ENCODE results near the gene MGMT. TPM values are rescaled to one million over a fixed set of nuclear protein-coding genes. Genes with fewer than 3 reads are reported as not detected.

The MGMT gene
- total and polyA plus RNA-seq, 9 of the 15 experiments (the other 6 are each of a cell fraction or from before 2014, with no cell fraction given): 0.03 to 0.29 (median 0.11) TPM; not detected in 4

- no TSS peak for BruUV-seq (replicated peaks)
- H3K36me3 ChIP-seq (ENCODE audit: control insufficient read depth, insufficient read depth, low read length): no peaks in the 10 kb centered on the region
- intact Hi-C loops (cut with micrococcal nuclease): no loop called here
- H3K79me2 ChIP-seq (ENCODE audit: control insufficient read depth, insufficient read depth, low read length): no peaks in the 10 kb centered on the region
- H3K4me2 ChIP-seq (ENCODE audit: insufficient read depth, low read length): no peak overlapping the region
- no peaks in the 10 kb centered on the region for H3K27me3 ChIP-seq (ENCODE audit: control insufficient read depth in 2 of 2, insufficient read depth in 2 of 2, low read length in 2 of 2)
- ChIA-PET POLR2A (no interaction called here), CTCF (ENCODE audit: low intra/inter-chr PET ratio) (no interaction called here)
- in situ Hi-C loops (cut with MboI): no loop called here
- H3K4me3 ChIP-seq: no peak overlapping the region
- H3K4me1 ChIP-seq (replicated peaks in 1 of 2; ENCODE audit: control insufficient read depth in 2 of 2, insufficient read depth in 2 of 2, low read length in 2 of 2): no peaks in the 10 kb centered on the region; a peak in 1 of 5 replicates
- no peak for FAIRE-seq
- H3K9me3 ChIP-seq (replicated peaks; ENCODE audit: control insufficient read depth, insufficient read depth, low read depth, low read length): no peaks in the 10 kb centered on the region
- 0% methylated on average over 12 of the region's 13 CpGs for WGBS (ENCODE audit: insufficient coverage, low coverage, missing lambda C conversion rate)
- H3K27ac ChIP-seq (ENCODE audit: extremely low read depth, low read depth, low read length): no peak overlapping the region
- H3K9me1 ChIP-seq (ENCODE audit: control insufficient read depth, insufficient read depth, low read length): no peaks in the 10 kb centered on the region
- TF ChIP-seq HLTF (IDR thresholded peaks at IDR 0.05) (no peak), ZNF740 (CRISPR knock-in tag; IDR thresholded peaks at IDR 0.05) (no peak), ZNF740 (tag; IDR thresholded peaks at IDR 0.05) (no peak), MTA1 (IDR thresholded peaks at IDR 0.05; ENCODE audit: borderline replicate concordance) (no peak), BRD9 (IDR thresholded peaks at IDR 0.05; ENCODE audit: low read depth, partially characterized antibody) (no peak), GABPB1 (CRISPR knock-in tag; IDR thresholded peaks at IDR 0.05) (no peak), ZBTB33 (CRISPR knock-in tag; IDR thresholded peaks at IDR 0.05) (no peak), CBX8 (IDR thresholded peaks at IDR 0.05; ENCODE audit: borderline replicate concordance, extremely low read depth, low read depth, low read length, poor library complexity, severe bottlenecking) (no peak), ZNF354B (CRISPR knock-in tag; IDR thresholded peaks at IDR 0.05) (no peak), SMARCA5 (IDR thresholded peaks at IDR 0.05) (no peak), PTTG1 (tag; IDR thresholded peaks at IDR 0.05; ENCODE audit: low read depth) (no peak), ZC3H11A (IDR thresholded peaks at IDR 0.05; ENCODE audit: low read depth, low read length) (no peak), TAF1 (IDR thresholded peaks at IDR 0.05; ENCODE audit: control insufficient read depth, extremely low read depth, insufficient read depth, low read length, severe bottlenecking) (no peak), MAX (CRISPR knock-in tag; IDR thresholded peaks at IDR 0.05) (no peak), KLF13 (tag; IDR thresholded peaks at IDR 0.05; ENCODE audit: borderline replicate concordance, low read depth) (no peak)
- no peak for DNase-seq (ENCODE audit: extremely low read depth in 1 of 4, low spot score in 3 of 4)
- no peaks in the 10 kb centered on the region for H4K20me1 ChIP-seq (replicated peaks; ENCODE audit: control insufficient read depth, insufficient read depth, low read length)
- no peak overlapping the region for H3K9ac ChIP-seq (ENCODE audit: insufficient read depth in 1 of 2, low read depth in 2 of 2, low read length in 2 of 2)
- H2AFZ ChIP-seq (ENCODE audit: low read depth, low read length): no peak overlapping the region
- no peak for ATAC-seq
Observed at GRCh38 chr10:129511086-129511485, 44.0 kb downstream of the MGMT start.

Measured in K562 (cell line).